CD14-positive monocyte (primary cell): ENCODE results near the gene NECAB2. TPM values are rescaled to one million over a fixed set of nuclear protein-coding genes. Genes with fewer than 3 reads are reported as not detected.

Experiments used
- DNase-seq, 3 donors: peaks; one replicate each; pipeline ENCODE4 v3.0.0-alpha.2; 2011 to 2022
- H2AFZ ChIP-seq: 2 replicates; pipeline ENCODE4 v1.6.0; 2012; ENCODE audit warnings: mild to moderate bottlenecking, low read depth, low read length, inconsistent platforms; ENCODE audit not compliant: insufficient read depth, poor library complexity, severe bottlenecking
- H3K27ac ChIP-seq, 2 donors: 1 replicate in 1 of 2; 2 replicates in 1 of 2; pipeline ENCODE4 v1.5.1; 2012 to 2013; ENCODE audit warnings: low read length in 2 of 2, control low read depth in 1 of 2, inconsistent platforms in 1 of 2, low read depth in 1 of 2, mild to moderate bottlenecking in 1 of 2
- H3K27me3 ChIP-seq, 2 donors: one replicate each; pipeline versions ENCODE4 v1.6.0 to v1.6.1; 2011 to 2013; ENCODE audit warnings: low read length in 2 of 2; ENCODE audit not compliant: control insufficient read depth in 2 of 2, insufficient read depth in 2 of 2
- H3K36me3 ChIP-seq, 2 donors: replicated peaks in 1 of 2; 1 replicate in 1 of 2; 2 replicates in 1 of 2; pipeline versions ENCODE4 v1.5.1 to v1.6.1; 2012 to 2013; ENCODE audit warnings: low read length in 2 of 2, control low read depth in 1 of 2, inconsistent platforms in 1 of 2, mild to moderate bottlenecking in 1 of 2; ENCODE audit not compliant: insufficient read depth in 2 of 2, control insufficient read depth in 1 of 2
- H3K4me1 ChIP-seq, 2 donors: 1 replicate in 1 of 2; 2 replicates in 1 of 2; pipeline versions ENCODE4 v1.5.1 to v1.6.1; 2012 to 2013; ENCODE audit warnings: low read length in 2 of 2, control low read depth in 1 of 2, inconsistent platforms in 1 of 2, mild to moderate bottlenecking in 1 of 2, moderate library complexity in 1 of 2; ENCODE audit not compliant: insufficient read depth in 2 of 2, control insufficient read depth in 1 of 2
- H3K4me2 ChIP-seq: replicated peaks from 2 replicates; pipeline ENCODE3; 2012; ENCODE audit warnings: low read length, moderate library complexity, mild to moderate bottlenecking; ENCODE audit not compliant: poor library complexity, severe bottlenecking; ENCODE audit errors: extremely low read depth
- H3K4me3 ChIP-seq, 3 experiments: fragments of 200-600 bp in 1 of 3; sonication (generic) in 1 of 3; replicated peaks in 1 of 3; 1 replicate in 2 of 3; 2 replicates in 1 of 3; pipeline ENCODE4 v1.5.1; 2011 to 2013; ENCODE audit warnings: low read length in 3 of 3, mild to moderate bottlenecking in 3 of 3, control low read depth in 2 of 3, low read depth in 2 of 3, inconsistent platforms in 1 of 3, moderate library complexity in 1 of 3
- H3K79me2 ChIP-seq: 2 replicates; pipeline ENCODE4 v1.6.0; 2012; ENCODE audit warnings: mild to moderate bottlenecking, control low read depth, inconsistent platforms, low read length, moderate library complexity; ENCODE audit not compliant: insufficient read depth
- H3K9ac ChIP-seq: 2 replicates; pipeline ENCODE4 v1.6.0; 2017; ENCODE audit warnings: low read length, mild to moderate bottlenecking; ENCODE audit not compliant: insufficient read depth, poor library complexity, severe bottlenecking
- H3K9me3 ChIP-seq, 2 donors: replicated peaks in 1 of 2; 1 replicate in 1 of 2; 2 replicates in 1 of 2; pipeline versions ENCODE4 v1.5.1 to v1.6.1; 2012 to 2013; ENCODE audit warnings: low read length in 2 of 2, control low read depth in 1 of 2; ENCODE audit not compliant: control insufficient read depth in 1 of 2, insufficient read depth in 1 of 2
- H4K20me1 ChIP-seq: 2 replicates; pipeline ENCODE4 v1.6.0; 2012; ENCODE audit warnings: mild to moderate bottlenecking, low read length, control low read depth, moderate library complexity; ENCODE audit not compliant: insufficient read depth
- H3K27ac Mint-ChIP-seq, 7 donors: one replicate each; pipeline ENCODE4 v1.8.0; 2020; ENCODE audit warnings: mild to moderate bottlenecking in 7 of 7, mixed read lengths in 7 of 7, moderate library complexity in 6 of 7, inconsistent platforms in 2 of 7
- H3K27me3 Mint-ChIP-seq, 3 donors: one replicate each; pipeline ENCODE4 v1.8.0; 2021 to 2022; ENCODE audit warnings: low read depth in 3 of 3, mild to moderate bottlenecking in 3 of 3, mixed read lengths in 3 of 3, moderate library complexity in 3 of 3, inconsistent platforms in 1 of 3
- H3K36me3 Mint-ChIP-seq, 2 donors: one replicate each; pipeline ENCODE4 v1.8.0; 2020; ENCODE audit warnings: mixed read lengths in 2 of 2, inconsistent platforms in 1 of 2, mild to moderate bottlenecking in 1 of 2
- H3K4me1 Mint-ChIP-seq: one replicate; pipeline ENCODE4 v1.8.0; 2020; ENCODE audit warnings: mild to moderate bottlenecking, mixed read lengths
- H3K4me3 Mint-ChIP-seq, 2 donors: one replicate each; pipeline ENCODE4 v1.8.0; 2020; ENCODE audit warnings: mild to moderate bottlenecking in 2 of 2, mixed read lengths in 2 of 2, moderate library complexity in 1 of 2
- H3K9me3 Mint-ChIP-seq, 7 donors: one replicate each; pipeline ENCODE4 v1.8.0; 2020 to 2022; ENCODE audit warnings: mixed read lengths in 7 of 7, mild to moderate bottlenecking in 6 of 7, moderate library complexity in 6 of 7, inconsistent platforms in 2 of 7
- WGBS: methylation state at CpG from one replicate; pipeline ENCODE4 v1.1.5; 2013; ENCODE audit warnings: missing lambda C conversion rate; ENCODE audit not compliant: insufficient coverage; 5-methylcytosine and 5-hydroxymethylcytosine counted together
- intact Hi-C, 2 donors: fragments of 100-400 bp; cut with micrococcal nuclease; formaldehyde crosslinking; loops; one replicate each; pipeline versions ENCODE4 v1.15.0 to v1.15.1; 2023
- polyA plus RNA-seq, 3 donors: library from polyadenylated mRNA; depleted of rRNA in 1 of 3; unstranded in 2 of 3; stranded (reverse) in 1 of 3; fragments of 300-500 nt in 2 of 3; fragments of >200 nt in 1 of 3; fragmentation: Illumina TruSeq in 2 of 3; gene quantifications; 1 replicate in 2 of 3; 2 replicates in 1 of 3; pipeline ENCODE4 v1.2.3, GENCODE V29; 2012 to 2021
- TF ChIP-seq, protein P1 (sequence below): fragments of 200-600 bp; IDR thresholded peaks from one replicate; pipeline ENCODE4 v1.8.0; 2022; ENCODE audit warnings: antibody characterized with exemption, mild to moderate bottlenecking

NECAB2 gene
- polyA plus RNA-seq, 3 donors: 0.33 to 1.4 (median 0.52) TPM

DNA sequence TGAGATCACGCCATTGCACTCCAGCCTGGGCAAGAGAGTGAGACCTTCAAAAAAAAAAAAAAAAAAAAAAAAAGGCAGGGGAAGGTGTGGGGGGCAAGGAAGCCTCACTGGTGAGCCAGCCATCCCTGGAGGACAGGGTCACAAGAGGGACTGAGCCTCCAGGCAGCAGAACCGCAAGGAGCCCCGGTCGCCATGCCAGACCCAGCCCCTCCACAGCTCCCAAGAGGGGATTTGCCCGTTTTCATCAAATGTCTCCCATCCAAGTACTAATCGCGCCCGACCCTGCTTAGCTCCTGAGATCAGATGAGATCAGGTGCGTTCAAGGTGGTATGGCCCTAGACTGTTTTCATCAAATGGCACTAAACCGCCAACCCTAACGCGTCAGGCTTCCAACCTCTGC is 71.7 kb downstream of the NECAB2 start:
- DNase-seq: no peak
- H3K27me3 ChIP-seq: peaks cover 0 to 41% of the 10 kb centered on the region in 2 donors
- Mint-ChIP-seq H3K4me3 (peak overlapping the region in 1 of 2 donors; percentile 30), H3K9me3 (peaks cover 5 to 20% (median 16%) of the 10 kb centered on the region in 7 donors), H3K4me1 (no peaks in the 10 kb centered on the region), H3K27ac (no peak overlapping the region), H3K36me3 (peaks cover 0 to 2% of the 10 kb centered on the region in 2 donors), H3K27me3 (peaks cover 53 to 81% (median 67%) of the 10 kb centered on the region in 3 donors)
- H3K36me3 ChIP-seq: no peaks in the 10 kb centered on the region
- H3K4me3 ChIP-seq: no peak overlapping the region
- 91% methylated on average over 8 of the region's 12 CpGs for WGBS
- no peaks in the 10 kb centered on the region for H4K20me1 ChIP-seq
- no peak overlapping the region for H3K9ac ChIP-seq
- no peak overlapping the region for H3K27ac ChIP-seq
- H3K79me2 ChIP-seq: no peaks in the 10 kb centered on the region
- no peak overlapping the region for H2AFZ ChIP-seq
- intact Hi-C loops: no loop called here
- TF ChIP-seq, protein P1, sequence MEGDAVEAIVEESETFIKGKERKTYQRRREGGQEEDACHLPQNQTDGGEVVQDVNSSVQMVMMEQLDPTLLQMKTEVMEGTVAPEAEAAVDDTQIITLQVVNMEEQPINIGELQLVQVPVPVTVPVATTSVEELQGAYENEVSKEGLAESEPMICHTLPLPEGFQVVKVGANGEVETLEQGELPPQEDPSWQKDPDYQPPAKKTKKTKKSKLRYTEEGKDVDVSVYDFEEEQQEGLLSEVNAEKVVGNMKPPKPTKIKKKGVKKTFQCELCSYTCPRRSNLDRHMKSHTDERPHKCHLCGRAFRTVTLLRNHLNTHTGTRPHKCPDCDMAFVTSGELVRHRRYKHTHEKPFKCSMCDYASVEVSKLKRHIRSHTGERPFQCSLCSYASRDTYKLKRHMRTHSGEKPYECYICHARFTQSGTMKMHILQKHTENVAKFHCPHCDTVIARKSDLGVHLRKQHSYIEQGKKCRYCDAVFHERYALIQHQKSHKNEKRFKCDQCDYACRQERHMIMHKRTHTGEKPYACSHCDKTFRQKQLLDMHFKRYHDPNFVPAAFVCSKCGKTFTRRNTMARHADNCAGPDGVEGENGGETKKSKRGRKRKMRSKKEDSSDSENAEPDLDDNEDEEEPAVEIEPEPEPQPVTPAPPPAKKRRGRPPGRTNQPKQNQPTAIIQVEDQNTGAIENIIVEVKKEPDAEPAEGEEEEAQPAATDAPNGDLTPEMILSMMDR: no peak
- peaks cover 7 to 12% of the 10 kb centered on the region in 2 donors for H3K9me3 ChIP-seq
- no peak overlapping the region for H3K4me2 ChIP-seq
- H3K4me1 ChIP-seq: no peaks in the 10 kb centered on the region

DNA sequence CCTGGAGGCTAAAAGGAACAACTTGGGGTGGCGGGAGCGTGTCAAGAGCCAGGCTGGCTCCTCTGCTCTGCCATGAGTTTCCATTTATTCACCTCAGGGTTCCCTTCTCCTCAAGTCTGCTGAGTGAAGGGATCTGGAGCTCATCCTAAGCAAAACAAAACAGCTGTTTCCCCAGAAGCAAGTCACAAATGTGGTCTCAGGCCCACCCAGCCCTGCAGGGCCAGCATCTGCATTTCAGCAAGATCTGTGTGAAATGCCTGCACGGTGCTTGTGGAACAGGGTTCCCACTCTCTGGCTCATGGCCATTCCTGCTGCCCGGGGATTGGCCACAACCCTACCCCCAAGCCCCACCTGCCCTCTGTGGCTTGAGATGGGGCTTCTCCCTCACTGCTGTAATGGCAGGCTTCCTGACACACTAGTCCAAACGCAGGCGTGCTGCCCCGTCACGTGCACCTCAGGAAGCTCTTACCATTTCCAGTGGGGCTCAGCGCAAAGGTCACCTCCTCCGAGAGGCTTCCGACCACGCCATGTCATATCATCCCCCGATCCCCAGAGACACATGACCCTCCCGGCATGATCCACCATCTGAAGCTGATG is 72.3 kb downstream of the NECAB2 start:
- H3K36me3 ChIP-seq: no peaks in the 10 kb centered on the region
- H3K27me3 ChIP-seq: peaks cover 0 to 47% of the 10 kb centered on the region in 2 donors
- H3K4me2 ChIP-seq: no peak overlapping the region
- peaks cover 0 to 2% of the 10 kb centered on the region in 2 donors for H3K36me3 Mint-ChIP-seq
- H3K79me2 ChIP-seq: no peaks in the 10 kb centered on the region
- DNase-seq: no peak
- no peaks in the 10 kb centered on the region for H3K4me1 ChIP-seq
- peaks cover 57 to 84% (median 70%) of the 10 kb centered on the region in 3 donors for H3K27me3 Mint-ChIP-seq
- no peak overlapping the region for H3K4me3 ChIP-seq
- peaks cover 7 to 12% of the 10 kb centered on the region in 2 donors for H3K9me3 ChIP-seq
- TF ChIP-seq, protein P1: no peak
- WGBS: 90% methylated on average over 14 of the region's 14 CpGs
- no peak overlapping the region for H3K27ac ChIP-seq
- H3K27ac Mint-ChIP-seq: no peak overlapping the region
- intact Hi-C loops: no loop called here
- H2AFZ ChIP-seq: no peak overlapping the region
- H3K9ac ChIP-seq: no peak overlapping the region
- H3K4me1 Mint-ChIP-seq: no peaks in the 10 kb centered on the region
- H4K20me1 ChIP-seq: no peaks in the 10 kb centered on the region
- H3K4me3 Mint-ChIP-seq: peak overlapping the region in 1 of 2 donors; percentile 1
- peaks cover 5 to 17% (median 14%) of the 10 kb centered on the region in 7 donors for H3K9me3 Mint-ChIP-seq
